HepG2 (cell line): ENCODE data around the gene SGPP1. TPM values are rescaled to one million over a fixed set of nuclear protein-coding genes. Genes with fewer than 3 reads are reported as not detected.

Experiments
- ARNT2 ChIP-seq: sonication (generic); formaldehyde crosslinking; IDR thresholded peaks from 2 replicates; pipeline ENCODE4 v1.8.0; 2022; ENCODE audit warnings: mild to moderate bottlenecking, low read depth, missing genetic modification reagents, moderate library complexity
- FLYWCH1 ChIP-seq: sonication (generic); formaldehyde crosslinking; IDR thresholded peaks from 2 replicates; pipeline ENCODE4 v1.8.1; 2023; ENCODE audit warnings: mild to moderate bottlenecking, missing genetic modification reagents
- FOXO1 ChIP-seq: sonication (generic); formaldehyde crosslinking; IDR thresholded peaks from 2 replicates; pipeline ENCODE4 v1.4.0; 2020; ENCODE audit warnings: missing genetic modification reagents
- HOXD1 ChIP-seq: sonication (generic); formaldehyde crosslinking; IDR thresholded peaks from 2 replicates; pipeline ENCODE4 v1.5.0; 2020; ENCODE audit warnings: missing genetic modification reagents
- RFXANK ChIP-seq: IDR thresholded peaks from 2 replicates; pipeline ENCODE4 v1.6.1; 2016
- SMC3 ChIP-seq: IDR thresholded peaks from 2 replicates; pipeline ENCODE4 v1.6.1; 2011; ENCODE audit warnings: low read length, improper control_type of control experiment
- SOX13 ChIP-seq, 3 experiments: fragments of 450-650 bp in 1 of 3; sonication (generic) in 1 of 3; formaldehyde crosslinking in 1 of 3; IDR thresholded peaks in 2 of 3; conservative IDR thresholded peaks in 1 of 3; 2 replicates each; pipeline versions ENCODE4 v1.5.0 to v1.6.1; 2016 to 2020; ENCODE audit warnings: antibody characterized with exemption in 1 of 3, mild to moderate bottlenecking in 1 of 3, missing compliant biosample characterization in 1 of 3, missing genetic modification reagents in 1 of 3, moderate library complexity in 1 of 3
- TARDBP ChIP-seq: sonication (generic); formaldehyde crosslinking; IDR thresholded peaks from 2 replicates; pipeline ENCODE4 v1.8.0; 2022; ENCODE audit warnings: mild to moderate bottlenecking, missing genetic modification reagents
- TEAD3 ChIP-seq: optimal IDR thresholded peaks from 2 replicates; pipeline ENCODE3; 2016; ENCODE audit warnings: borderline replicate concordance
- ZKSCAN1 ChIP-seq: fragments of 150-350 bp; IDR thresholded peaks from 2 replicates; pipeline ENCODE4 v1.6.1; 2014; ENCODE audit warnings: low read length
- ZNF10 ChIP-seq: sonication (generic); formaldehyde crosslinking; IDR thresholded peaks from 2 replicates; pipeline ENCODE4 v1.4.0; 2020; ENCODE audit warnings: mild to moderate bottlenecking, low read depth, missing genetic modification reagents, borderline replicate concordance
- ZNF30 ChIP-seq: sonication (generic); formaldehyde crosslinking; IDR thresholded peaks from 2 replicates; pipeline ENCODE4 v1.5.0; 2020; ENCODE audit warnings: mild to moderate bottlenecking, missing genetic modification reagents
- ZNF333 ChIP-seq: sonication (generic); formaldehyde crosslinking; IDR thresholded peaks from 2 replicates; pipeline ENCODE4 v1.4.0; 2020; ENCODE audit warnings: mild to moderate bottlenecking, missing genetic modification reagents, borderline replicate concordance
- ZNF563 ChIP-seq: sonication (generic); formaldehyde crosslinking; IDR thresholded peaks from 2 replicates; pipeline ENCODE4 v1.8.0; 2022; ENCODE audit warnings: mild to moderate bottlenecking, moderate library complexity, missing genetic modification reagents
- ZNF607 ChIP-seq: sonication (generic); formaldehyde crosslinking; IDR thresholded peaks from 2 replicates; pipeline ENCODE4 v1.5.1; 2020; ENCODE audit warnings: missing genetic modification reagents, mild to moderate bottlenecking, borderline replicate concordance
- ZNF747 ChIP-seq: sonication (generic); formaldehyde crosslinking; IDR thresholded peaks from 2 replicates; pipeline ENCODE4 v1.8.1; 2023; ENCODE audit warnings: missing genetic modification reagents, mild to moderate bottlenecking, borderline replicate concordance
- ZNF83 ChIP-seq: sonication (generic); formaldehyde crosslinking; IDR thresholded peaks from 2 replicates; pipeline ENCODE4 v1.4.0; 2020; ENCODE audit warnings: missing genetic modification reagents, mild to moderate bottlenecking, borderline replicate concordance
- polyA plus RNA-seq, 8 experiments: library from polyadenylated mRNA; depleted of rRNA in 3 of 8; stranded (reverse) in 7 of 8; unstranded in 1 of 8; fragments of >200 nt; fragmentation: Illumina TruSeq in 4 of 8; extraction: Trizol in 4 of 8; gene quantifications; 2 replicates each; pipeline versions ENCODE4 v1.2.1 to v1.2.3, GENCODE V29; 2011 to 2016; ENCODE audit warnings: low read depth in 4 of 8, missing spikeins in 1 of 8, mixed read lengths in 1 of 8; ENCODE audit not compliant: insufficient read depth in 1 of 8
- total RNA-seq, 5 experiments: library from RNA; depleted of rRNA; stranded (reverse); fragments of >200 nt; fragmentation: Illumina TruSeq; extraction: Trizol; gene quantifications; 2 replicates each; pipeline ENCODE4 v1.2.3, GENCODE V29; 2016; ENCODE audit warnings: low read depth in 1 of 5
- TF ChIP-seq, protein P1 (sequence below): sonication (generic); formaldehyde crosslinking; IDR thresholded peaks from 2 replicates; pipeline ENCODE4 v1.4.0; 2020; ENCODE audit warnings: mild to moderate bottlenecking, missing genetic modification reagents
- TF ChIP-seq, protein P2 (sequence below): sonication (generic); formaldehyde crosslinking; IDR thresholded peaks from 2 replicates; pipeline ENCODE4 v1.4.0; 2020; ENCODE audit warnings: missing genetic modification reagents, mild to moderate bottlenecking, borderline replicate concordance
- TF ChIP-seq, protein P3 (sequence below): IDR thresholded peaks from 2 replicates; pipeline ENCODE4 v1.6.1; 2016; ENCODE audit warnings: missing compliant biosample characterization, missing genetic modification reagents, borderline replicate concordance

Gene SGPP1
- total and polyA plus RNA-seq, 2 of the 13 experiments (the other 11 are each of a cell fraction or from before 2014, with no cell fraction given), result 6.4 to 6.8 TPM

DNA sequence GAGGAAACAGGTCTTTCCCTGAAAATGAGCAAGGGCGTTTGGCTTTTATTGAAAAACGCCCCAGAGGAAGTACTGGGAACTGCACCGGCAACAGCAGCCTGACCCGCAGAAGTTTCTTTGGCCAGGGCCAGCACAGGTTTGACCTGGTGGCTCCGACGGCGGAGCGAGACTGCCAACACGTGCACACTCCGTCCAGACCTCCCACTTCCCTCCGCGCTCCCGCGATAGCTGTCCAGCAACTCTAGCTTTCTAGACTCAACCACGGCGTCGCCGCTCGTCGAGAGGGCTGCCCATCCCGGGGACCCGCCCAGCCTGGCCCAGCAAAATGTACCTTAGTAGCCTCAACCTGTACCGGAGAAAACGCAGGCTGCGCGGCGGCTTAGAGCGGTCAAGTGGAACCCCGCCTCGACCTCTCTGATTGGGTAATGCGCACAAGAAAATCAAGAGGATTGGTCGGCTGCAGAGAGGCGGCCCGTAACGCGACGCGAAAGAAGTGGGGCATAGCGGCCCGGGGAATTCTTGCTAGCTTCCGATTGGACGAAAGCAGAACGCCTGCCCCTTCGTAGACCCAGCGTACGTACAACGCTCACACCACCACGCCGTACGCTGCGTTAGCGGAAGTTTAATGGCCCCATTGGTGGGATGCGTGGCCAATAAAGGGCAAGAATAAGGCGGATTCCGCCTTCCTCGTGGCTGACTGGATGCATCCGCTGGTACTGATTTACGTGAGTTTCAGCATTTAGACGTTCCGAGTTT is 86.2 kb downstream of the SGPP1 start, which contains the start of gene WDR89 (continued):
- no peak for TF ChIP-seq ZNF10 (CRISPR knock-in tag)
- TF ChIP-seq, protein P1, sequence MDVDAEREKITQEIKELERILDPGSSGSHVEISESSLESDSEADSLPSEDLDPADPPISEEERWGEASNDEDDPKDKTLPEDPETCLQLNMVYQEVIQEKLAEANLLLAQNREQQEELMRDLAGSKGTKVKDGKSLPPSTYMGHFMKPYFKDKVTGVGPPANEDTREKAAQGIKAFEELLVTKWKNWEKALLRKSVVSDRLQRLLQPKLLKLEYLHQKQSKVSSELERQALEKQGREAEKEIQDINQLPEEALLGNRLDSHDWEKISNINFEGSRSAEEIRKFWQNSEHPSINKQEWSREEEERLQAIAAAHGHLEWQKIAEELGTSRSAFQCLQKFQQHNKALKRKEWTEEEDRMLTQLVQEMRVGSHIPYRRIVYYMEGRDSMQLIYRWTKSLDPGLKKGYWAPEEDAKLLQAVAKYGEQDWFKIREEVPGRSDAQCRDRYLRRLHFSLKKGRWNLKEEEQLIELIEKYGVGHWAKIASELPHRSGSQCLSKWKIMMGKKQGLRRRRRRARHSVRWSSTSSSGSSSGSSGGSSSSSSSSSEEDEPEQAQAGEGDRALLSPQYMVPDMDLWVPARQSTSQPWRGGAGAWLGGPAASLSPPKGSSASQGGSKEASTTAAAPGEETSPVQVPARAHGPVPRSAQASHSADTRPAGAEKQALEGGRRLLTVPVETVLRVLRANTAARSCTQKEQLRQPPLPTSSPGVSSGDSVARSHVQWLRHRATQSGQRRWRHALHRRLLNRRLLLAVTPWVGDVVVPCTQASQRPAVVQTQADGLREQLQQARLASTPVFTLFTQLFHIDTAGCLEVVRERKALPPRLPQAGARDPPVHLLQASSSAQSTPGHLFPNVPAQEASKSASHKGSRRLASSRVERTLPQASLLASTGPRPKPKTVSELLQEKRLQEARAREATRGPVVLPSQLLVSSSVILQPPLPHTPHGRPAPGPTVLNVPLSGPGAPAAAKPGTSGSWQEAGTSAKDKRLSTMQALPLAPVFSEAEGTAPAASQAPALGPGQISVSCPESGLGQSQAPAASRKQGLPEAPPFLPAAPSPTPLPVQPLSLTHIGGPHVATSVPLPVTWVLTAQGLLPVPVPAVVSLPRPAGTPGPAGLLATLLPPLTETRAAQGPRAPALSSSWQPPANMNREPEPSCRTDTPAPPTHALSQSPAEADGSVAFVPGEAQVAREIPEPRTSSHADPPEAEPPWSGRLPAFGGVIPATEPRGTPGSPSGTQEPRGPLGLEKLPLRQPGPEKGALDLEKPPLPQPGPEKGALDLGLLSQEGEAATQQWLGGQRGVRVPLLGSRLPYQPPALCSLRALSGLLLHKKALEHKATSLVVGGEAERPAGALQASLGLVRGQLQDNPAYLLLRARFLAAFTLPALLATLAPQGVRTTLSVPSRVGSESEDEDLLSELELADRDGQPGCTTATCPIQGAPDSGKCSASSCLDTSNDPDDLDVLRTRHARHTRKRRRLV, result peak; percentile 83; the same call in 1 of the 2 replicates
- peak; percentile 48; the same call in 1 of the 2 replicates for TF ChIP-seq RFXANK (CRISPR knock-in tag)
- peak; percentile 35; the same call in 1 of the 2 replicates for TF ChIP-seq FOXO1 (CRISPR knock-in tag)
- peak; percentile 17; the same call in 1 of the 2 replicates for TF ChIP-seq ZKSCAN1
- TF ChIP-seq, protein P2, sequence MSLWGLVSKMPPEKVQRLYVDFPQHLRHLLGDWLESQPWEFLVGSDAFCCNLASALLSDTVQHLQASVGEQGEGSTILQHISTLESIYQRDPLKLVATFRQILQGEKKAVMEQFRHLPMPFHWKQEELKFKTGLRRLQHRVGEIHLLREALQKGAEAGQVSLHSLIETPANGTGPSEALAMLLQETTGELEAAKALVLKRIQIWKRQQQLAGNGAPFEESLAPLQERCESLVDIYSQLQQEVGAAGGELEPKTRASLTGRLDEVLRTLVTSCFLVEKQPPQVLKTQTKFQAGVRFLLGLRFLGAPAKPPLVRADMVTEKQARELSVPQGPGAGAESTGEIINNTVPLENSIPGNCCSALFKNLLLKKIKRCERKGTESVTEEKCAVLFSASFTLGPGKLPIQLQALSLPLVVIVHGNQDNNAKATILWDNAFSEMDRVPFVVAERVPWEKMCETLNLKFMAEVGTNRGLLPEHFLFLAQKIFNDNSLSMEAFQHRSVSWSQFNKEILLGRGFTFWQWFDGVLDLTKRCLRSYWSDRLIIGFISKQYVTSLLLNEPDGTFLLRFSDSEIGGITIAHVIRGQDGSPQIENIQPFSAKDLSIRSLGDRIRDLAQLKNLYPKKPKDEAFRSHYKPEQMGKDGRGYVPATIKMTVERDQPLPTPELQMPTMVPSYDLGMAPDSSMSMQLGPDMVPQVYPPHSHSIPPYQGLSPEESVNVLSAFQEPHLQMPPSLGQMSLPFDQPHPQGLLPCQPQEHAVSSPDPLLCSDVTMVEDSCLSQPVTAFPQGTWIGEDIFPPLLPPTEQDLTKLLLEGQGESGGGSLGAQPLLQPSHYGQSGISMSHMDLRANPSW (CRISPR knock-in tag), result peak; percentile 25; the same call in 1 of the 2 replicates
- TF ChIP-seq, protein P3, sequence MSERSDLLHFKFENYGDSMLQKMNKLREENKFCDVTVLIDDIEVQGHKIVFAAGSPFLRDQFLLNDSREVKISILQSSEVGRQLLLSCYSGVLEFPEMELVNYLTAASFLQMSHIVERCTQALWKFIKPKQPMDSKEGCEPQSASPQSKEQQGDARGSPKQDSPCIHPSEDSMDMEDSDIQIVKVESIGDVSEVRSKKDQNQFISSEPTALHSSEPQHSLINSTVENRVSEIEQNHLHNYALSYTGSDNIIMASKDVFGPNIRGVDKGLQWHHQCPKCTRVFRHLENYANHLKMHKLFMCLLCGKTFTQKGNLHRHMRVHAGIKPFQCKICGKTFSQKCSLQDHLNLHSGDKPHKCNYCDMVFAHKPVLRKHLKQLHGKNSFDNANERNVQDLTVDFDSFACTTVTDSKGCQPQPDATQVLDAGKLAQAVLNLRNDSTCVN (CRISPR knock-in tag), result peak; percentile 63; the same call in 1 of the 2 replicates
- no peak for TF ChIP-seq SOX13 (IDR thresholded peaks at IDR 0.05)
- TF ChIP-seq SOX13 (CRISPR knock-in tag; conservative IDR thresholded peaks at IDR 0.05 in 1 of 2, IDR thresholded peaks at IDR 0.05 in 1 of 2), result peak in 1 of 2 experiments; percentile 29; a peak in 1 of 4 replicates
- TF ChIP-seq ZNF83, result peak; percentile 73; the same call in 1 of the 2 replicates
- peak; percentile 91; the same call in 1 of the 2 replicates for TF ChIP-seq ZNF747 (CRISPR knock-in tag)
- peak; percentile 94; the same call in 1 of the 2 replicates for TF ChIP-seq ZNF563 (CRISPR knock-in tag)
- no peak; the same call in 1 of the 2 replicates for TF ChIP-seq SMC3
- TF ChIP-seq TEAD3, result peak; percentile 49
- peak; percentile 95 for TF ChIP-seq ZNF333 (CRISPR knock-in tag)
- TF ChIP-seq TARDBP (CRISPR knock-in tag), result no peak
- peak; percentile 83 for TF ChIP-seq ARNT2 (CRISPR knock-in tag)
- TF ChIP-seq FLYWCH1 (CRISPR knock-in tag), result peak; percentile 83; the same call in 1 of the 2 replicates
- TF ChIP-seq ZNF30, result peak; percentile 92; the same call in 1 of the 2 replicates
- peak; percentile 76 for TF ChIP-seq ZNF607
- TF ChIP-seq HOXD1 (CRISPR knock-in tag), result peak; percentile 87
